GM12878 (cell line): Measurements from ENCODE around the gene ESM1.

ENCODE experiments used
- NFIC ChIP-seq: IDR thresholded peaks from 2 replicates; pipeline ENCODE4 v1.6.1; 2012; ENCODE audit warnings: low read depth, mild to moderate bottlenecking, inconsistent platforms, low read length, moderate library complexity
- NFYB ChIP-seq: IDR thresholded peaks from 2 replicates; pipeline ENCODE4 v1.6.1; 2011; ENCODE audit warnings: low read depth, mild to moderate bottlenecking, low read length, improper control_type of control experiment, moderate library complexity; ENCODE audit not compliant: insufficient read depth
- RAD21 ChIP-seq: IDR thresholded peaks from 2 replicates; pipeline ENCODE4 v1.6.1; 2011; ENCODE audit warnings: mild to moderate bottlenecking, low read depth, low read length, moderate library complexity; ENCODE audit not compliant: insufficient read depth
- TF ChIP-seq, protein P1 (sequence below), 3 experiments: IDR thresholded peaks in 2 of 3; conservative IDR thresholded peaks in 1 of 3; 2 replicates each; pipeline ENCODE4 v1.5.1; 2011; ENCODE audit warnings: low read depth in 3 of 3, low read length in 3 of 3, mild to moderate bottlenecking in 3 of 3, control low read depth in 2 of 3, moderate library complexity in 2 of 3, inconsistent platforms in 1 of 3, mixed read lengths in 1 of 3; ENCODE audit not compliant: control insufficient read depth in 2 of 3, insufficient read depth in 1 of 3; ENCODE audit errors: extremely low read depth in 1 of 3

DNA sequence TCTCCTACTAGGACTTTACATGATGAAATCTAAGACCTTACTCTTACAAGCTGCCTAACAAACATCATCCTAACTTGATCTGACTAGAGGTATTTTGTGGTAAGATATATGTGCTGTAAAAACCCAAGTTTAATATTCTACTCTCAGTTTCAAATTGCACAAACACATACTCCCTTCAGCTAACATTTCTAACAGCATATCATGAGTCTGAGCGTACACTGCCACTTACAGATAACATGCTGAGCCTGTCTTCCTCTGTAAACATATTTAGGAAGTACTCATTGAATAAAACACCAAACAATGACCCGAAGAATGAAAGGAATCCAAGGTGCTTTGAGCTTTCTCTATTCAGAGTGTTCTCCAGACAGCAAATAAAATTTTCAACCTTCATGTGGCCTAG lies 7.9 kb upstream of the ESM1 start:
- TF ChIP-seq, protein P1, sequence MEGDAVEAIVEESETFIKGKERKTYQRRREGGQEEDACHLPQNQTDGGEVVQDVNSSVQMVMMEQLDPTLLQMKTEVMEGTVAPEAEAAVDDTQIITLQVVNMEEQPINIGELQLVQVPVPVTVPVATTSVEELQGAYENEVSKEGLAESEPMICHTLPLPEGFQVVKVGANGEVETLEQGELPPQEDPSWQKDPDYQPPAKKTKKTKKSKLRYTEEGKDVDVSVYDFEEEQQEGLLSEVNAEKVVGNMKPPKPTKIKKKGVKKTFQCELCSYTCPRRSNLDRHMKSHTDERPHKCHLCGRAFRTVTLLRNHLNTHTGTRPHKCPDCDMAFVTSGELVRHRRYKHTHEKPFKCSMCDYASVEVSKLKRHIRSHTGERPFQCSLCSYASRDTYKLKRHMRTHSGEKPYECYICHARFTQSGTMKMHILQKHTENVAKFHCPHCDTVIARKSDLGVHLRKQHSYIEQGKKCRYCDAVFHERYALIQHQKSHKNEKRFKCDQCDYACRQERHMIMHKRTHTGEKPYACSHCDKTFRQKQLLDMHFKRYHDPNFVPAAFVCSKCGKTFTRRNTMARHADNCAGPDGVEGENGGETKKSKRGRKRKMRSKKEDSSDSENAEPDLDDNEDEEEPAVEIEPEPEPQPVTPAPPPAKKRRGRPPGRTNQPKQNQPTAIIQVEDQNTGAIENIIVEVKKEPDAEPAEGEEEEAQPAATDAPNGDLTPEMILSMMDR (IDR thresholded peaks at IDR 0.05 in 2 of 3, conservative IDR thresholded peaks at IDR 0.05 in 1 of 3; ENCODE audit: control insufficient read depth in 2 of 3, extremely low read depth in 1 of 3, insufficient read depth in 1 of 3, low read depth in 3 of 3, low read length in 3 of 3) = no peak
- no peak for TF ChIP-seq NFYB
- TF ChIP-seq NFIC = no peak
- TF ChIP-seq RAD21 = no peak
